Measurements from ENCODE around the gene F5.

The F5 gene

DNA sequence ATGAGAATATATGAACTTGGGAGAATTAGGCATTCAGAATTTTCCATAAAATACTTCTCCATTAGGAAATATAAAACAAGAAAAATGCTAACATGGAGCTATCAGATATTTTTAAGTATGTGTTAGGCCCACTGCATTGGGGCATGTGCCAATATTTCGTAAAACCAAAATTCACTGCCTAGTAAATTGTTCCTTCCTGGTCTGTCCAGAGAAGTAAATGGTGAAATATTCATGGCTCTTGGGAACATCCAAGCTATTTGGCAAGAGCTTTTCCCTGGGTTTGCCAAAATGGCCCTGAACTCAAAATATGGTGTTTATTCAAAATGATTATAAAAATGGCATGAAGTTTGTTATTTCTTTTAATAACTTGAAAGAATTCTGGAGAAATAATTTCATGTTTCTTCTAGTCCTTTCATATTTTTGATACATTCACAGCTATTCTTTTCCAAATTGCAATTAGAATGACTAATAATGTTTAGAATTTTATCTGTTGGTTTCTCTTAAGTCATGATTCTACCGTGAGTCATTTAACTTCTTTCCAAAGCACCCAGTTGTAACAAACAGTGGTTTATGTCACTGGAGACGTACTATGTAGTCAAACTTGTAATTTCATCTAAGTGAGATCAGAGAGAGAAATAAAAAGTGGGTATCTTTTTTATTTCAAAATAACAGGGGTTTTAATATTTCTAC, 74.8 kb downstream of the F5 start:
- TF ChIP-seq, protein P1, sequence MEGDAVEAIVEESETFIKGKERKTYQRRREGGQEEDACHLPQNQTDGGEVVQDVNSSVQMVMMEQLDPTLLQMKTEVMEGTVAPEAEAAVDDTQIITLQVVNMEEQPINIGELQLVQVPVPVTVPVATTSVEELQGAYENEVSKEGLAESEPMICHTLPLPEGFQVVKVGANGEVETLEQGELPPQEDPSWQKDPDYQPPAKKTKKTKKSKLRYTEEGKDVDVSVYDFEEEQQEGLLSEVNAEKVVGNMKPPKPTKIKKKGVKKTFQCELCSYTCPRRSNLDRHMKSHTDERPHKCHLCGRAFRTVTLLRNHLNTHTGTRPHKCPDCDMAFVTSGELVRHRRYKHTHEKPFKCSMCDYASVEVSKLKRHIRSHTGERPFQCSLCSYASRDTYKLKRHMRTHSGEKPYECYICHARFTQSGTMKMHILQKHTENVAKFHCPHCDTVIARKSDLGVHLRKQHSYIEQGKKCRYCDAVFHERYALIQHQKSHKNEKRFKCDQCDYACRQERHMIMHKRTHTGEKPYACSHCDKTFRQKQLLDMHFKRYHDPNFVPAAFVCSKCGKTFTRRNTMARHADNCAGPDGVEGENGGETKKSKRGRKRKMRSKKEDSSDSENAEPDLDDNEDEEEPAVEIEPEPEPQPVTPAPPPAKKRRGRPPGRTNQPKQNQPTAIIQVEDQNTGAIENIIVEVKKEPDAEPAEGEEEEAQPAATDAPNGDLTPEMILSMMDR (conservative IDR thresholded peaks at IDR 0.05; ENCODE audit: low read depth, low read length) = no peak
- H3K36me3 ChIP-seq (ENCODE audit: insufficient read depth) = no peaks in the 10 kb centered on the region
- no peaks in the 10 kb centered on the region for H3K79me2 ChIP-seq (ENCODE audit: insufficient read depth, low read depth)
- H3K4me3 ChIP-seq (IDR thresholded peaks at IDR 0.05; ENCODE audit: insufficient read depth, low read depth, low read length) = no peak overlapping the region
- H3K27ac ChIP-seq = no peak overlapping the region
- no peak overlapping the region for H3K4me2 ChIP-seq
- no peaks in the 10 kb centered on the region for H3K4me1 ChIP-seq (ENCODE audit: low read depth, poor library complexity, severe bottlenecking)
- H4K20me1 ChIP-seq (ENCODE audit: insufficient read depth) = no peaks in the 10 kb centered on the region
- H3K27me3 ChIP-seq (ENCODE audit: insufficient read depth, low read depth) = no peaks in the 10 kb centered on the region
- H3K9ac ChIP-seq = no peak overlapping the region
- H2AFZ ChIP-seq (ENCODE audit: low read depth) = no peak overlapping the region

DNA sequence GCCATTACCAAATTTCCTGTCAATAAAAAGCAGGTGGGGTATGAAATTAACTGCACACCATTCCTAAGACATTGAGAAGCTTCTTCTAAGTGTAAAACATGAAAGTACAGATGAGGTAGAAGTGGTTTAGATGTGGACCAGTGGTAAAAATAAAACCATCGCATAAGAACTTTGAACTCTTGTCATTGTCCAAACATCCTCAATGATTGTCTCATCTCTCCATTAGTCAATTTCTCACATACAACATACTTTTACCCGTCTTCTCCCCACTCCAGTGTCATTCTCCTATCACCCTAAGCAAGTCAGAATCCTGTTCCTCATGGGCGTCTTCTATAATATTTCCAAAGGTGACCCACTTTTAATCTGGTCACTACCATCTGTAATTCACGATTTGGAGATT, 76.2 kb downstream of the F5 start:
- TF ChIP-seq, protein P1 (conservative IDR thresholded peaks at IDR 0.05; ENCODE audit: low read depth, low read length) = no peak
- Histone ChIP-seq H3K9ac (no peak overlapping the region), H3K27ac (no peak overlapping the region), H2AFZ (ENCODE audit: low read depth) (no peak overlapping the region), H3K4me3 (IDR thresholded peaks at IDR 0.05; ENCODE audit: insufficient read depth, low read depth, low read length) (no peak overlapping the region), H3K27me3 (ENCODE audit: insufficient read depth, low read depth) (no peaks in the 10 kb centered on the region), H3K4me2 (no peak overlapping the region), H4K20me1 (ENCODE audit: insufficient read depth) (no peaks in the 10 kb centered on the region), H3K4me1 (ENCODE audit: low read depth, poor library complexity, severe bottlenecking) (no peaks in the 10 kb centered on the region), H3K79me2 (ENCODE audit: insufficient read depth, low read depth) (no peaks in the 10 kb centered on the region), H3K36me3 (ENCODE audit: insufficient read depth) (no peaks in the 10 kb centered on the region)

DNA sequence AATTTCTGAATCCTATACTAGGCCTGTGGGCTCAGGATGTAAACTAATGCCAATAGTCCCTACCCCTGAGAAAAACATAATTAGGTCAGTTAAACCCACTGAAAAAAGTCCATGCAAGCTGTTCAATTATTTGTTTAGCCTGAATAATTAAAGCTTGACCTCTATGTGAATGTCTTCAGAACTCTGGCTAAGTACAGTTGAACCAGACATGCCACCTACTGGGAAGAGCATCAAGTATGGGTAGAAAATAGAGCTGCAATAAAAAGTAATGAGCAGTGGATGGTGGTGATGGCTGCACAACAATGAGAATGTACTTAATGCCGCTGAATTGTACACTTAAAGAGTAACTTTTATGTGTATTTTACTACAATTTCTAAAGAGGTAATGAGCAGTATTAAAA, 76.9 kb downstream of the F5 start:
- Histone ChIP-seq H3K4me2 (no peak overlapping the region), H3K4me3 (IDR thresholded peaks at IDR 0.05; ENCODE audit: insufficient read depth, low read depth, low read length) (no peak overlapping the region), H3K27me3 (ENCODE audit: insufficient read depth, low read depth) (no peaks in the 10 kb centered on the region), H3K4me1 (ENCODE audit: low read depth, poor library complexity, severe bottlenecking) (no peaks in the 10 kb centered on the region), H3K9ac (no peak overlapping the region), H3K36me3 (ENCODE audit: insufficient read depth) (no peaks in the 10 kb centered on the region), H2AFZ (ENCODE audit: low read depth) (no peak overlapping the region), H4K20me1 (ENCODE audit: insufficient read depth) (no peaks in the 10 kb centered on the region), H3K79me2 (ENCODE audit: insufficient read depth, low read depth) (no peaks in the 10 kb centered on the region), H3K27ac (no peak overlapping the region)
- TF ChIP-seq, protein P1 (conservative IDR thresholded peaks at IDR 0.05; ENCODE audit: low read depth, low read length) = no peak

DNA sequence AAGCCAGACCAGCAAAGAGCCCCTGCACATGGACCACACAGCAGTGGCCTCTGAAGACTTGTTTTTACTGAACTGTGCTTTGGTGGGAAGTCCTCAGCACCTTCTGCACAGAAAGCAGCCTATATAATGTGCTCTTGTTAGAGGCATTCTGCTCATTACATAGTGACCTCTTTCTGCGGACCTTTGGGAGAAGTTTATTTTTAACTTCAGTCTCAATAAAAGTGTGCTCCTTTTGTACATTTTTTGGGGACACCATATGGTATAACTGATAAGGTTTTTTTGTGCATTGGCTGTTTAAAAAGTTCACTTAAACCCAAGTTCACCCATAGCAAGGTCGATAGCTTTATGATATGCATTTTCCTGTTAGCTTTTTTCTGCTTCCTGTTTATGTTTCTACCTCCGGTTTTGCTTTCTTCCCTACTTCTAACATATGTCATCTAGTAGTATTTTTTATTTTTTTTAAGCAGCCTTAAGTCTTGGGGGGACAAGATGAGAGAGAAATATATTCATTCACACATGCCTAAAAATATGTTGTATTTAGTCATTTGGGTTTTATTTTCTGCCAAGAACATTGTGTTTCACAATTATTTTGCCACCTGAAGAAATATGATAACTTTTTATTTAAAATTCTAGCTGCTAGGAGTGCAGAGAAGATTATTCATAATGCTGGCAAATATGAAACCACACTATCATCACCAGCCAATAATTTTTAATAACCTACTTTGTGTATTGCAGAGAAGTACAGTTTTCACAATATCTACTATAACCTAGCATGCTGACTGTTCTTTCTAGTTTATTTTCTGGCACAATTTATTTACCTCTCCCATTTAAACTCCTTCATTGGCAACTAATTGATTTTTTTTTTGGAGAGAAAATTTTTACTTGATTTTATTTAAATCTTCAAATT, 77.6 kb downstream of the F5 start:
- Histone ChIP-seq H3K27ac (no peak overlapping the region), H3K4me1 (ENCODE audit: low read depth, poor library complexity, severe bottlenecking) (no peaks in the 10 kb centered on the region), H3K36me3 (ENCODE audit: insufficient read depth) (no peaks in the 10 kb centered on the region), H4K20me1 (ENCODE audit: insufficient read depth) (no peaks in the 10 kb centered on the region), H3K79me2 (ENCODE audit: insufficient read depth, low read depth) (no peaks in the 10 kb centered on the region), H3K27me3 (ENCODE audit: insufficient read depth, low read depth) (no peaks in the 10 kb centered on the region), H2AFZ (ENCODE audit: low read depth) (no peak overlapping the region; the same call in 1 of the 2 replicates), H3K4me3 (IDR thresholded peaks at IDR 0.05; ENCODE audit: insufficient read depth, low read depth, low read length) (no peak overlapping the region), H3K4me2 (no peak overlapping the region), H3K9ac (no peak overlapping the region)
- TF ChIP-seq, protein P1 (conservative IDR thresholded peaks at IDR 0.05; ENCODE audit: low read depth, low read length) = no peak
